Lung (tissue), 12 donors: ENCODE measurements around the gene RNF157. TPM values are rescaled to one million over a fixed set of nuclear protein-coding genes. Genes with fewer than 3 reads are reported as not detected.

ENCODE experiments used
- ATAC-seq: fragments of 200-7000 bp; cut with Tn5 transposase; one replicate; pipeline ENCODE4 v1.9.1; 2020; ENCODE audit warnings: moderate number of reproducible peaks; ENCODE audit not compliant: insufficient read depth, low FRiP score
- DNase-seq, 3 donors: peaks; one replicate each; pipeline ENCODE4 v3.0.0-alpha.2; 2013 to 2017
- H3K27ac ChIP-seq, 2 donors: one replicate each; pipeline ENCODE4 v1.5.1; 2013; ENCODE audit warnings: mild to moderate bottlenecking in 2 of 2, moderate library complexity in 2 of 2, control low read depth in 1 of 2, inconsistent platforms in 1 of 2, low read depth in 1 of 2, low read length in 1 of 2
- H3K27me3 ChIP-seq, 3 donors: one replicate each; pipeline ENCODE4 v1.5.1; 2013; ENCODE audit warnings: low read length in 2 of 3; ENCODE audit not compliant: control insufficient read depth in 3 of 3, insufficient read depth in 3 of 3
- H3K36me3 ChIP-seq, 4 donors: one replicate each; pipeline ENCODE4 v1.5.1; 2013; ENCODE audit warnings: low read length in 4 of 4, mild to moderate bottlenecking in 1 of 4, moderate library complexity in 1 of 4; ENCODE audit not compliant: control insufficient read depth in 4 of 4, insufficient read depth in 4 of 4
- H3K4me1 ChIP-seq, 5 donors: one replicate each; pipeline ENCODE4 v1.5.1; 2013; ENCODE audit warnings: low read length in 5 of 5, mild to moderate bottlenecking in 2 of 5, moderate library complexity in 1 of 5; ENCODE audit not compliant: control insufficient read depth in 5 of 5, insufficient read depth in 5 of 5
- H3K4me3 ChIP-seq: one replicate; pipeline ENCODE4 v1.5.1; 2013; ENCODE audit warnings: mild to moderate bottlenecking, control low read depth, moderate library complexity
- H3K9ac ChIP-seq, 2 donors: one replicate each; pipeline ENCODE4 v1.5.1; 2013; ENCODE audit warnings: low read length in 2 of 2, control low read depth in 1 of 2; ENCODE audit not compliant: insufficient read depth in 1 of 2
- H3K9me3 ChIP-seq, 4 donors: one replicate each; pipeline ENCODE4 v1.5.1; 2013; ENCODE audit warnings: low read length in 3 of 4, mild to moderate bottlenecking in 1 of 4, moderate library complexity in 1 of 4; ENCODE audit not compliant: control insufficient read depth in 4 of 4, insufficient read depth in 3 of 4
- WGBS, 2 donors: extraction: QIAGEN DNeasy Blood & Tissue Kit; methylation state at CpG; one replicate each; pipeline ENCODE4 v1.1.7; 2013; 5-methylcytosine and 5-hydroxymethylcytosine counted together
- polyA plus RNA-seq, 2 donors: library from polyadenylated mRNA; stranded (reverse); fragments of 200-250 nt; gene quantifications; one replicate each; pipeline ENCODE4 v1.2.1, GENCODE V29; 2013
- total RNA-seq, 2 donors: library from RNA; depleted of rRNA in 1 of 2; stranded (reverse); fragments of >200 nt in 1 of 2; gene quantifications; one replicate each; pipeline ENCODE4 v1.2.1, GENCODE V29; 2014 to 2021
- TF ChIP-seq, protein P1 (sequence below): IDR thresholded peaks from 2 replicates; pipeline ENCODE4 v1.5.1; 2012; ENCODE audit warnings: mild to moderate bottlenecking; ENCODE audit errors: control extremely low read depth, extremely low read depth
- donor health status: control.
- donor health status: control.
- donor health status: Bipolar disorder and iron deficiency.
- donor health status: healthy.
- donor health status: DM: yes; HTN: yes; CAD: no.

Gene RNF157
- total and polyA plus RNA-seq, 4 donors: 0.88 to 2.5 (median 1.8) TPM

DNA sequence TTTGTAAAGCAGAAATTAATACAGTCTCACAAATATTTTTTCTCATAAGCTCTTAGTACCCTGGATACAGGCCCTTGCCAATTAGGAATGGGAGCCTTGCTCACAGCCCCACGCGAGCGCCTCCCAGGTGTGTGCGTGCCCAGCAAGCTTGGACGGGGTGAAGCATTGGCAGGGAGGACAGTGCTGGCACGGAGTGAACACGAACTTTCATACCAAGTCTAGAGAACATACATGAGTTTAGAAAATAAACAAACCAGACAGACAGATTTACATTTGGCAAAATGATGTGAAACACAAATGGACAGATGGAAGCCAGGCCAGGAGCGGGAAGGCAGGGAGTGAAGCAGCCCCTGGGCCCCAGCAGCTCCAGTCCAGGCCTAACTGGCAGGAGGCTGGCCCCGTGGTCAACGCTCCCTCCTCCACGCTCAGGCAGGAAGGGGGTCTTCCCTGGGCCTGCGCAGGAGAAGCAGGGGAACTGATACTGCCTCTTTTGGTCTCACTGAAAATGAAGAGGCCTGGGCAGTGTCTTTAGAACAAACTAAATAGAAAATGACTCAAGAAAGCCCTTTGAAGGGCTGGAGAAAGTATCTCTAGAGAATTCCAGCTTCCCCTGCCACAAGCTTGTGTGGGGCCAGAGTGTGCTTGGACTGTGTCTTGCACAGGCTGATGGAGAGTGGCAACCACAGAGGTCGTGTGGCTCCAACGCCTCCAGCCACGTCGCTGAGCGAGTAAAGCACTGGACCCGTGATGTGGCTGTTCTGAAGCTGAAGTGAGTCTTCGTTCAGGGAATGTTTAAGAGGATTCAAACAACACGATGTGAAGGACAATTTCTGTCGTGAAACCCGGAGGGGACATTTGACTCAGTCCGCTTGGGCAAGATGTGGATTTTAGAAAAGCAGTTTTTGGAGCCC, 89.3 kb downstream of the RNF157 start:
- 89% methylated on average over 23 of the region's 23 CpGs for WGBS, 2 donors
- H3K27me3 ChIP-seq: no peaks in the 10 kb centered on the region
- no peaks in the 10 kb centered on the region for H3K9me3 ChIP-seq
- no peak overlapping the region for H3K4me3 ChIP-seq
- ATAC-seq: no peak
- no peak for DNase-seq
- no peak overlapping the region for H3K9ac ChIP-seq
- peaks cover 0 to 2% (median 0%) of the 10 kb centered on the region in 4 donors for H3K36me3 ChIP-seq
- H3K27ac ChIP-seq: no peak overlapping the region
- TF ChIP-seq, protein P1, sequence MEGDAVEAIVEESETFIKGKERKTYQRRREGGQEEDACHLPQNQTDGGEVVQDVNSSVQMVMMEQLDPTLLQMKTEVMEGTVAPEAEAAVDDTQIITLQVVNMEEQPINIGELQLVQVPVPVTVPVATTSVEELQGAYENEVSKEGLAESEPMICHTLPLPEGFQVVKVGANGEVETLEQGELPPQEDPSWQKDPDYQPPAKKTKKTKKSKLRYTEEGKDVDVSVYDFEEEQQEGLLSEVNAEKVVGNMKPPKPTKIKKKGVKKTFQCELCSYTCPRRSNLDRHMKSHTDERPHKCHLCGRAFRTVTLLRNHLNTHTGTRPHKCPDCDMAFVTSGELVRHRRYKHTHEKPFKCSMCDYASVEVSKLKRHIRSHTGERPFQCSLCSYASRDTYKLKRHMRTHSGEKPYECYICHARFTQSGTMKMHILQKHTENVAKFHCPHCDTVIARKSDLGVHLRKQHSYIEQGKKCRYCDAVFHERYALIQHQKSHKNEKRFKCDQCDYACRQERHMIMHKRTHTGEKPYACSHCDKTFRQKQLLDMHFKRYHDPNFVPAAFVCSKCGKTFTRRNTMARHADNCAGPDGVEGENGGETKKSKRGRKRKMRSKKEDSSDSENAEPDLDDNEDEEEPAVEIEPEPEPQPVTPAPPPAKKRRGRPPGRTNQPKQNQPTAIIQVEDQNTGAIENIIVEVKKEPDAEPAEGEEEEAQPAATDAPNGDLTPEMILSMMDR: no peak
- peaks cover 0 to 8% (median 4%) of the 10 kb centered on the region in 5 donors for H3K4me1 ChIP-seq

DNA sequence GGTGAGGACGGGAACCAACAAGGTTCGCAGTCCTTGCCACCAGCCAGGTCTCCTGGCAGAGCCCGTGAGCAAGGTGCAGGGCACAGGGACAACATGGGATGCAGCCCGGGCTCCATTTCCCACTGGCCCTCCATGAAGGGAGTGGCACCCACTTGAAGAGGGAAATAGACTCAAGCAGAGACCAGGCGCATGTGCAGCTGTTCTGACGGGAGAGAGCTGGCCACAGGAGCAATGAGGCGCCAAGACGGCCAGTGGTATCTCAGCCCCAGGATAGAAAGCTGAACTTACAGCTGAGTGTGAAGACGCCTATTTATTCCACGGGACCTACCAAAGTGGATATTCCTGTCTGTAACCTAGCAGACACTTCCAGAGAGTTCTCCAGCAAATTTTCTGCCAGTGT, 91.1 kb downstream of the RNF157 start:
- ATAC-seq: no peak
- no peak overlapping the region for H3K4me3 ChIP-seq
- H3K27ac ChIP-seq: no peak overlapping the region
- TF ChIP-seq, protein P1: no peak
- WGBS, 2 donors: 84 to 89% methylated on average over 10 of the region's 10 CpGs
- H3K9ac ChIP-seq: no peak overlapping the region
- peaks cover 0 to 2% (median 0%) of the 10 kb centered on the region in 4 donors for H3K36me3 ChIP-seq
- peaks cover 0 to 11% (median 4%) of the 10 kb centered on the region in 5 donors for H3K4me1 ChIP-seq
- DNase-seq: no peak
- H3K9me3 ChIP-seq: no peaks in the 10 kb centered on the region
- H3K27me3 ChIP-seq: no peaks in the 10 kb centered on the region

DNA sequence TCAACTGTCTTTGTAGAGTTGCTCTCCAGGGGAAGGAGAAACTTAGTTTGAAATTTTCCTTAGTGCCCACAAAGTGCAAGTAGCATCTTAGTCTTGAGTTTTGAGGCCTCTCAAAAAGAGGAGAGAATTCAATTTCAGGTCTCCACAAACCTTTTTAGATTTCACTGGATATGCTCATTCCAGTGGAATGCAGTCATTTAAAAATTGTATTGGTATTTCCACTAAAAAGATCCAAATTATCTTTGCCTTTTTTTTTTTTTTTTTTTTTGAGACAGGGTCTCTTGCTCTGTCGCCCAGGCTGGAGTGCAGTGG, 92.3 kb downstream of the RNF157 start:
- H3K27me3 ChIP-seq: peaks cover 0 to 2% (median 0%) of the 10 kb centered on the region in 3 donors
- H3K4me1 ChIP-seq: peaks cover 0 to 13% (median 4%) of the 10 kb centered on the region in 5 donors
- H3K4me3 ChIP-seq: no peak overlapping the region
- no peak for ATAC-seq
- peaks cover 0 to 2% (median 0%) of the 10 kb centered on the region in 4 donors for H3K36me3 ChIP-seq
- H3K9ac ChIP-seq: no peak overlapping the region
- H3K9me3 ChIP-seq: no peaks in the 10 kb centered on the region
- WGBS, 2 donors: 88 to 100% methylated on average over 1 of the region's 1 CpG
- TF ChIP-seq, protein P1: no peak
- no peak for DNase-seq
- no peak overlapping the region for H3K27ac ChIP-seq
